ENCODE results near the gene TCF4. TPM values are rescaled to one million over a fixed set of nuclear protein-coding genes. Genes with fewer than 3 reads are reported as not detected.

Gene TCF4
- total RNA-seq, 6 donors from 2014 or later, result 70.6 to 115 (median 92.4) TPM

GRCh38 chr18:55629133-55629532, 41.1 kb upstream of the TCF4 start:
- 86 to 93% methylated on average over 1 of the region's 1 CpG for WGBS, 2 donors
- Histone ChIP-seq H3K9me3 (no peaks in the 10 kb centered on the region), H3K4me3 (no peak overlapping the region), H3K27ac (no peak overlapping the region), H3K27me3 (no peaks in the 10 kb centered on the region), H3K36me3 (no peaks in the 10 kb centered on the region), H3K4me1 (no peaks in the 10 kb centered on the region)
- ATAC-seq (ENCODE audit: low FRiP score in 2 of 2), result no peak
- DNase-seq, result no peak
- no peak for TF ChIP-seq EP300 (IDR thresholded peaks at IDR 0.05)
- no peak for TF ChIP-seq POLR2A (IDR thresholded peaks at IDR 0.05)
- TF ChIP-seq POLR2AphosphoS5 (IDR thresholded peaks at IDR 0.05), result no peak
- no peak for TF ChIP-seq CTCF (IDR thresholded peaks at IDR 0.05)

GRCh38 chr18:55627007-55627406, 39.0 kb upstream of the TCF4 start:
- TF ChIP-seq POLR2A (IDR thresholded peaks at IDR 0.05) (no peak), POLR2AphosphoS5 (IDR thresholded peaks at IDR 0.05) (no peak), CTCF (IDR thresholded peaks at IDR 0.05) (no peak), EP300 (IDR thresholded peaks at IDR 0.05) (no peak)
- DNase-seq, result no peak
- Histone ChIP-seq H3K27ac (no peak overlapping the region), H3K27me3 (no peaks in the 10 kb centered on the region), H3K4me3 (no peak overlapping the region), H3K9me3 (no peaks in the 10 kb centered on the region), H3K36me3 (no peaks in the 10 kb centered on the region), H3K4me1 (no peaks in the 10 kb centered on the region)
- ATAC-seq (ENCODE audit: low FRiP score in 2 of 2), result no peak
- 74 to 77% methylated on average over 1 of the region's 1 CpG for WGBS, 2 donors

GRCh38 chr18:55625901-55626300, 37.9 kb upstream of the TCF4 start:
- Histone ChIP-seq H3K9me3 (no peaks in the 10 kb centered on the region), H3K27me3 (no peaks in the 10 kb centered on the region), H3K4me3 (no peak overlapping the region), H3K4me1 (no peaks in the 10 kb centered on the region), H3K27ac (no peak overlapping the region), H3K36me3 (no peaks in the 10 kb centered on the region)
- DNase-seq (no peak), ATAC-seq (ENCODE audit: low FRiP score in 2 of 2) (no peak)
- 81 to 84% methylated on average over 2 of the region's 2 CpGs for WGBS, 2 donors
- TF ChIP-seq EP300 (IDR thresholded peaks at IDR 0.05) (no peak), CTCF (IDR thresholded peaks at IDR 0.05) (no peak), POLR2A (IDR thresholded peaks at IDR 0.05) (no peak), POLR2AphosphoS5 (IDR thresholded peaks at IDR 0.05) (no peak)

DNA sequence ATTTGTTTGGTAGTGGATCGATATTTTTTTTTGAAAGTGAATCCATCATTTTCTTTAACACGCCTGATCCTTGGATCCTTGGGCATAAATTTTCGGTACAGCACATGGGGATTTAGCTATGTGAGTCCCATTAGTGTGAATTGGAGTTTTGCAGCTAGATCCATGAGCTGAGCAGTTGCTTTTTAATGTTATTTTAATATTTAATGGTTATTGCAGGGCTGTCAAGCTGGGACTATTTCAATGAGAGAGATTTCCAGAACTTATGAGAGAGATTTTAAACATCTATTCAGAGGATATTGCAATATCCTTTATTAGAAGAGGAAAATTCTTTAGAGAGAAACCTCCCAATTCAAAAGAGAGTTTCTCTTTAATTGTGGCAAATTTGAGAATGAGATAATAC, 35.6 kb upstream of the TCF4 start:
- H3K4me1 ChIP-seq, result no peaks in the 10 kb centered on the region
- WGBS, 2 donors, result 90 to 96% methylated on average over 3 of the region's 3 CpGs
- TF ChIP-seq EP300 (IDR thresholded peaks at IDR 0.05) (no peak), POLR2AphosphoS5 (IDR thresholded peaks at IDR 0.05) (no peak)
- no peaks in the 10 kb centered on the region for H3K36me3 ChIP-seq
- H3K9me3 ChIP-seq, result no peaks in the 10 kb centered on the region
- no peaks in the 10 kb centered on the region for H3K27me3 ChIP-seq
- no peak overlapping the region for H3K4me3 ChIP-seq
- no peak overlapping the region for H3K27ac ChIP-seq
- DNase-seq (no peak), ATAC-seq (ENCODE audit: low FRiP score in 2 of 2) (no peak)

GRCh38 chr18:55610506-55610905, 22.5 kb upstream of the TCF4 start:
- H3K27ac ChIP-seq, result no peak overlapping the region
- no peaks in the 10 kb centered on the region for H3K9me3 ChIP-seq
- TF ChIP-seq EP300 (IDR thresholded peaks at IDR 0.05), result no peak
- TF ChIP-seq POLR2AphosphoS5 (IDR thresholded peaks at IDR 0.05), result no peak
- no peak for TF ChIP-seq POLR2A (IDR thresholded peaks at IDR 0.05)
- TF ChIP-seq CTCF (IDR thresholded peaks at IDR 0.05), result no peak
- no peaks in the 10 kb centered on the region for H3K4me1 ChIP-seq
- 90 to 91% methylated on average over 2 of the region's 2 CpGs for WGBS, 2 donors
- no peaks in the 10 kb centered on the region for H3K36me3 ChIP-seq
- DNase-seq, result no peak
- no peaks in the 10 kb centered on the region for H3K27me3 ChIP-seq
- H3K4me3 ChIP-seq, result no peak overlapping the region
- no peak for ATAC-seq (ENCODE audit: low FRiP score in 2 of 2)

All from upper lobe of left lung (tissue), 6 donors.